Stimulated activated CD8-positive, alpha-beta memory T cell treated with anti-CD3 and anti-CD28 coated beads, Interleukin-15, amount 100 ng/mL, for 48 hours (primary cell): Measurements from ENCODE around the gene SLC24A3.

Source experiments
- DNase-seq, 2 donors: peaks; one replicate each; pipeline ENCODE4 v3.0.0-alpha.2; 2020; ENCODE audit warnings: low read depth in 2 of 2

Gene SLC24A3

GRCh38 chr20:19426356-19426755 lies 213.9 kb downstream of the SLC24A3 start:
- no peak for DNase-seq

GRCh38 chr20:19427480-19427879 lies 215.0 kb downstream of the SLC24A3 start:
- DNase-seq = no peak

DNA sequence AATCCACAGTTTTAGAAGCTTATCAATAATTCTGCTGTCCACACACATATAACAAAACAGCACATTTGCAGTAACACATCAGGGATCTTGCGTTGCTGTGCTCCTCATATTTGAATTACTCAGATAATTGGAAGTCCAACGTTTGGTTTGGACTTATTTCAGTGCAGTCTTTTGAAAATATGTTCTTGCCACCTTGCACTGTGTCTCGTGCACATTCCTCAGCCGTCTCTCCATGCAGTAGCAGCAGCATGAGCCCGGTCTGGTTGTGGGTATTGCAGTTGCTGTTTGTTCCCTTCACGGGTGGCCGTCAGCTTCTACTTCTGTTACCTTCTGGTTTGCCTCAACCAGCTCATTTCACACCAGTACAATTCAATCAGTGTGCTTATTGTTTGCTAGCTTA lies 215.5 kb downstream of the SLC24A3 start:
- no peak for DNase-seq

DNA sequence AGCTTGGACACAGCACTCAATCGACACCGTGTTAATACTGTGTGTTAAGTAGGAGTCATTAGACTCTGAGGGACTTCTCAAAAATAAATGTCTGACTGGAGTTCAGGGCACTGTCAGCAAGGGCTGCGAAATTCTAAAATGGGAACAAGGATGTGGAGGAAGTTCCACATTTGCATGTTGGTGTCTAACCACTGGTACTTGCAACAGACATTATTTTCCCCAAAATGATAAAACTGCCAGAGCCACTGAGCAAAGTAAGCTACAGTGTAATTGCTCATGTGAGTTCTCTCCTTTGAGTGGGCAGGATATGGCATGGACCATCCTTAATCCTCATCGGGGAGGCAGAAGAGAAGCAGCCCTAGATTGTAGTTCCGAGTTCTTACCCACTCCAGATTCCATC lies 215.9 kb downstream of the SLC24A3 start:
- DNase-seq = no peak

- no peak for DNase-seq
Measured at GRCh38 chr20:19429538-19429937, 217.1 kb downstream of the SLC24A3 start.

DNA sequence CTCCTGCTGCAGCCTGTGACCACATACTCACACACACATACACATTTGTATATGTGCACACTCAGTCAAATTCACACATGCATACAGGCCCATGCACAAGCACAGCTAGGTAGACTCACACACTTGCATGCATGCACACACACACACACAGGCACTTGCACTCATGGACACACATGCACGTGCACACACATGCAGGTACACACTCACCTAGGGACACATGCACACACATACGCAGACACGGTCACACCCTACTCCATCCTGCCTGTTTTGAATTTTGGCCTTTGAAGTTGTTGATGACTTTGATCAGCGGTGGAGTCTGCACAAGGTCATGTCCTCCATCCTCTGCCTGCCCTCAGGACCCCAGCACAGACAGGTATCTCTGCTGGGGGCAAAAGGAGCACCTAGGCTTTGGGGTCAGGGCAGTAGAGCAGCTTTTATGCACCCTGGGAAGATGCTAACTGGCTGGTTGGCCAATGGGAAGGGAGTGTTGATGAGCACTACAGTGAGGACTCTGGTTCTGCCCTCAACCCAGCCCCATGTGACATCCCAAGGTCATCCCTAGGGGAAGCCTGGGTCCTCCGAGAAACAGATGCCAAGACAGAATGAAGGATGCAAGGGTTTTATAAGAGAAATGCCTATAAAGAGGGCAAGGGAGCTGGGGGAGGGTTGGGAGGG lies 218.3 kb downstream of the SLC24A3 start:
- DNase-seq = no peak

GRCh38 chr20:19431316-19431700 lies 218.9 kb downstream of the SLC24A3 start:
- DNase-seq = no peak

DNA sequence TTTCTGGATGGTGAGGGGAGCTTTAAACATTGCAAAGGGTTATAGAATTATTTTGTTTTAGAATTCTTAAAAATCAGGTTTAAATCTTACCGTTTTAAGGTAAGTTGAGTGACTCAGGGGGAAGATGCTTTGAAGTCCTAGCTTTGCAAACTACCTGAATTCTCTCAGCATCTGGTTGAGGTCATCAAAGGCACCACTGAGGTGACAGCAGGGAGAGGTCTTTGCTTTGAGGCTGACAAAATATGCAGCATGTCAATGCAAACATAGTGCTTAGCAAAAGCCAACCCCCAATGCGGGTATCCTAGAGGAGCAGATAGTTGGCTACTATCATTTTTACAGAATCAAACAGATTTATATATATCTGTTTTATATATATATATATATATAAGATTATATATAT lies 219.5 kb downstream of the SLC24A3 start:
- DNase-seq = no peak

- no peak for DNase-seq
Measured at GRCh38 chr20:19433371-19434350, 221.2 kb downstream of the SLC24A3 start.

- no peak for DNase-seq
Measured at GRCh38 chr20:19435316-19435715, 222.9 kb downstream of the SLC24A3 start.

- DNase-seq = no peak
Measured at GRCh38 chr20:19435821-19436220, 223.4 kb downstream of the SLC24A3 start.

DNA sequence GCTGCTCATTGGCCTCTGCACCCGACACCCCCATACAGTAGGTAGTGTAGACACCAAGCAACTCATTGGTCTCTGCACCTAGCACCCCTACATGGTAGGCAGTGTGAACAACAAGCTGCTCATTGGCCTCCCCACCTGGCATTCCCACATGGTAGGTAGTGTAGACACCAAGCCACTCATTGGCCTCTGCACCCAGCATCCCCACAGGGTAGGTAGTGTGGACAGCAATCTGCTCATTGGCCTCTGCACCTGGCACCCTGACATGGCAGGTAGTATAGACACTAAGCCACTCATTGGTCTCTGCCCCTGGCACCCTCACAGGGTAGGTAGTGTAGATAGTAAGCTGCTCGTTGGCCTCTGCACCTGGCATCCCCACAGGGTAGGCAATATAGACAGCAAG lies 226.0 kb downstream of the SLC24A3 start:
- no peak for DNase-seq

- DNase-seq = no peak
Measured at GRCh38 chr20:19440660-19441527, 228.5 kb downstream of the SLC24A3 start.

GRCh38 chr20:19446246-19446645 lies 233.8 kb downstream of the SLC24A3 start:
- DNase-seq = no peak

GRCh38 chr20:19448632-19449031 lies 236.2 kb downstream of the SLC24A3 start:
- no peak for DNase-seq

DNA sequence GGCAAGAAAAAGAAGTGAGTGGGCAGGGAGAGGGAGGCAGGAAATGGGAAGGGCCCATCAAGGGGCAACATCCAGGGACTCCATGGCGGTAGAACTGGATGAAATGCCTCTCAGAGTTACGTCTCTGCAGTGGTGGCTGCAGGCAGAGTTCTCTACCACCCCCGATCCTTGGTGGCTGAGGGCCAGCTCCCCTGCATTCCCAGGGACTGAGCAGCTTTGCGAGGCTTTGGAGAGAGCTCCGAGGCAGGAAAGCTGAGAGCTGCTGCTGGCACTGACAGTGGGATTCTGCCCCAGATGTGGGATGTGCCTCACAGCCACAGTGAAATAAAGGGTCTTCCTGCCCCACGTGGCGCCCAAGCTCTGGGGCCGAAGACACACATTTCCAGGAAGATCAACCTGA lies 236.6 kb downstream of the SLC24A3 start:
- no peak for DNase-seq

GRCh38 chr20:19451231-19451922 lies 238.9 kb downstream of the SLC24A3 start:
- DNase-seq = no peak

GRCh38 chr20:19451923-19452295 lies 239.5 kb downstream of the SLC24A3 start:
- DNase-seq = no peak

- no peak for DNase-seq
Measured at GRCh38 chr20:19453410-19453809, 241.0 kb downstream of the SLC24A3 start.

GRCh38 chr20:19453862-19454261 lies 241.4 kb downstream of the SLC24A3 start:
- DNase-seq = no peak

GRCh38 chr20:19456595-19457395 lies 244.4 kb downstream of the SLC24A3 start:
- no peak for DNase-seq
